ENCODE measurements around the gene MAP3K5. TPM values are rescaled to one million over a fixed set of nuclear protein-coding genes. Genes with fewer than 3 reads are reported as not detected.
"Not testable (repeated sequence)": the region's sequence is repeated elsewhere in the genome, so short reads cannot be mapped to it uniquely, and the experiment has no call there.

The MAP3K5 gene
- total RNA-seq, 1 donor from 2014 or later = 5.7 TPM

GRCh38 chr6:136699358-136699757 is 92.9 kb downstream of the MAP3K5 start:
- no peak for DNase-seq (ENCODE audit: low read depth)
- H3K36me3 ChIP-seq (ENCODE audit: control insufficient read depth, insufficient read depth, low read length) = peaks cover 1% of the 10 kb centered on the region
- no peak for TF ChIP-seq CTCF (IDR thresholded peaks at IDR 0.05; ENCODE audit: insufficient read depth, low read length, poor library complexity, severe bottlenecking)

GRCh38 chr6:136696783-136697364 is 95.4 kb downstream of the MAP3K5 start:
- no peak for DNase-seq (ENCODE audit: low read depth)
- TF ChIP-seq CTCF (IDR thresholded peaks at IDR 0.05; ENCODE audit: insufficient read depth, low read length, poor library complexity, severe bottlenecking) = no peak
- H3K36me3 ChIP-seq (ENCODE audit: control insufficient read depth, insufficient read depth, low read length) = peaks cover 1% of the 10 kb centered on the region
- no peak overlapping the region for H3K4me3 ChIP-seq (ENCODE audit: low read depth, low read length)
- no peaks in the 10 kb centered on the region for H3K27me3 ChIP-seq (ENCODE audit: control insufficient read depth, insufficient read depth, low read length)

More at GRCh38 chr6:136699358-136699757, 92.9 kb downstream of the MAP3K5 start:
- H3K4me3 ChIP-seq (ENCODE audit: low read depth, low read length) = no peak overlapping the region
- H3K27me3 ChIP-seq (ENCODE audit: control insufficient read depth, insufficient read depth, low read length) = no peaks in the 10 kb centered on the region

GRCh38 chr6:136696238-136696637 is 96.0 kb downstream of the MAP3K5 start:
- no peak for TF ChIP-seq CTCF (IDR thresholded peaks at IDR 0.05; ENCODE audit: insufficient read depth, low read length, poor library complexity, severe bottlenecking)
- no peak overlapping the region for H3K4me3 ChIP-seq (ENCODE audit: low read depth, low read length)
- DNase-seq (ENCODE audit: low read depth) = no peak
- H3K36me3 ChIP-seq (ENCODE audit: control insufficient read depth, insufficient read depth, low read length) = peaks cover 1% of the 10 kb centered on the region
- H3K27me3 ChIP-seq (ENCODE audit: control insufficient read depth, insufficient read depth, low read length) = no peaks in the 10 kb centered on the region

GRCh38 chr6:136695412-136695811 is 96.9 kb downstream of the MAP3K5 start:
- TF ChIP-seq CTCF (IDR thresholded peaks at IDR 0.05; ENCODE audit: insufficient read depth, low read length, poor library complexity, severe bottlenecking) = no peak
- no peaks in the 10 kb centered on the region for H3K27me3 ChIP-seq (ENCODE audit: control insufficient read depth, insufficient read depth, low read length)
- H3K36me3 ChIP-seq (ENCODE audit: control insufficient read depth, insufficient read depth, low read length) = peaks cover 1% of the 10 kb centered on the region
- DNase-seq (ENCODE audit: low read depth) = no peak
- no peak overlapping the region for H3K4me3 ChIP-seq (ENCODE audit: low read depth, low read length)

- DNase-seq (ENCODE audit: low read depth) = no peak
- TF ChIP-seq CTCF (IDR thresholded peaks at IDR 0.05; ENCODE audit: insufficient read depth, low read length, poor library complexity, severe bottlenecking) = no peak
- Histone ChIP-seq H3K4me3 (ENCODE audit: low read depth, low read length) (no peak overlapping the region), H3K36me3 (ENCODE audit: control insufficient read depth, insufficient read depth, low read length) (peaks cover 1% of the 10 kb centered on the region), H3K27me3 (ENCODE audit: control insufficient read depth, insufficient read depth, low read length) (no peaks in the 10 kb centered on the region)
Measured at GRCh38 chr6:136693090-136693489, 99.2 kb downstream of the MAP3K5 start.

GRCh38 chr6:136687894-136688293 is 104.4 kb downstream of the MAP3K5 start:
- DNase-seq (ENCODE audit: low read depth); H3K36me3 ChIP-seq (ENCODE audit: control insufficient read depth, insufficient read depth, low read length); H3K4me3 ChIP-seq (ENCODE audit: low read depth, low read length); H3K27me3 ChIP-seq (ENCODE audit: control insufficient read depth, insufficient read depth, low read length): not testable (repeated sequence)

Measured in kidney epithelial cell (primary cell).